ENCODE measurements around the gene MCC.

- TF ChIP-seq CTCF (IDR thresholded peaks at IDR 0.05; ENCODE audit: poor library complexity) (no peak), EZH2 (IDR thresholded peaks at IDR 0.05; ENCODE audit: borderline replicate concordance) (no peak)
Observed at GRCh38 chr5:113280541-113280940, 207.7 kb downstream of the MCC start.

Data from hepatocyte (in vitro differentiated cells).